SU-DHL-6 (cell line): Measurements from ENCODE around the gene ZMYND10.

ENCODE experiments used
- H2AFZ ChIP-seq: fragments of 200-600 bp; sonication (generic); 2 replicates; pipeline ENCODE4 v1.6.1; 2014; ENCODE audit warnings: low read depth, mild to moderate bottlenecking, moderate library complexity, mixed read lengths, antibody characterized with exemption, low read length; ENCODE audit not compliant: severe bottlenecking
- H3F3A ChIP-seq: fragments of 200-600 bp; shearing (Covaris generic); 2 replicates; pipeline ENCODE4 v1.6.0; 2016; ENCODE audit warnings: antibody characterized with exemption, mild to moderate bottlenecking; ENCODE audit not compliant: insufficient read depth
- H3K27ac ChIP-seq: fragments of 200-600 bp; sonication (generic); 2 replicates; pipeline ENCODE4 v1.5.1; 2016; ENCODE audit warnings: low read depth, mild to moderate bottlenecking, low read length, moderate library complexity, mixed read lengths
- H3K27me3 ChIP-seq: fragments of 200-600 bp; sonication (generic), shearing (Covaris generic); 2 replicates; pipeline ENCODE4 v1.6.0; 2014; ENCODE audit warnings: mild to moderate bottlenecking, low read length
- H3K36me3 ChIP-seq: fragments of 200-600 bp; sonication (generic); 2 replicates; pipeline ENCODE4 v1.6.1; 2014; ENCODE audit warnings: mild to moderate bottlenecking, low read length, mixed read lengths
- H3K4me2 ChIP-seq: fragments of 300-600, 200-600 bp; shearing (Covaris generic), sonication (generic); 2 replicates; pipeline ENCODE4 v1.6.0; 2014; ENCODE audit warnings: low read length, low read depth, mild to moderate bottlenecking; ENCODE audit not compliant: poor library complexity, severe bottlenecking
- H3K4me3 ChIP-seq: fragments of 200-600 bp; sonication (generic); 2 replicates; pipeline ENCODE4 v1.5.1; 2014; ENCODE audit warnings: antibody characterized with exemption, low read length, mild to moderate bottlenecking, mixed read lengths; ENCODE audit not compliant: insufficient read depth, poor library complexity, severe bottlenecking
- H3K79me2 ChIP-seq: fragments of 200-600 bp; sonication (generic); 2 replicates; pipeline ENCODE4 v1.6.1; 2014; ENCODE audit warnings: mild to moderate bottlenecking, low read length, moderate library complexity; ENCODE audit not compliant: insufficient read depth
- H3K9ac ChIP-seq: fragments of 200-600 bp; sonication (generic); 2 replicates; pipeline ENCODE4 v1.7.0; 2014; ENCODE audit warnings: mild to moderate bottlenecking, low read length
- H3K9me2 ChIP-seq: fragments of 200-600 bp; sonication (generic); replicated peaks from 2 replicates; pipeline ENCODE4 v1.6.1; 2014; ENCODE audit warnings: low read length; ENCODE audit not compliant: insufficient read depth
- H3K9me3 ChIP-seq: fragments of 200-600 bp; sonication (generic); 2 replicates; pipeline ENCODE4 v1.6.1; 2014; ENCODE audit warnings: low read length, mixed read lengths; ENCODE audit not compliant: insufficient read depth
- H4K20me1 ChIP-seq: fragments of 200-600 bp; sonication (generic); 2 replicates; pipeline ENCODE4 v1.6.1; 2014; ENCODE audit warnings: low read depth, mild to moderate bottlenecking, antibody characterized with exemption, low read length, moderate library complexity, mixed read lengths
- EZH2phosphoT487 ChIP-seq: fragments of 200-600 bp; sonication (generic), shearing (Covaris generic); conservative IDR thresholded peaks from 2 replicates; pipeline ENCODE4 v1.6.1; 2018; ENCODE audit warnings: mild to moderate bottlenecking, antibody characterized with exemption, low read length, moderate library complexity, mixed read lengths
- TF ChIP-seq, protein P1 (sequence below): fragments of 200-600 bp; sonication (generic); IDR thresholded peaks from one replicate; pipeline ENCODE4 v1.5.1; 2017; ENCODE audit warnings: antibody characterized with exemption, mild to moderate bottlenecking, low read length, moderate library complexity; ENCODE audit not compliant: insufficient read depth, poor library complexity, severe bottlenecking

The ZMYND10 gene

DNA sequence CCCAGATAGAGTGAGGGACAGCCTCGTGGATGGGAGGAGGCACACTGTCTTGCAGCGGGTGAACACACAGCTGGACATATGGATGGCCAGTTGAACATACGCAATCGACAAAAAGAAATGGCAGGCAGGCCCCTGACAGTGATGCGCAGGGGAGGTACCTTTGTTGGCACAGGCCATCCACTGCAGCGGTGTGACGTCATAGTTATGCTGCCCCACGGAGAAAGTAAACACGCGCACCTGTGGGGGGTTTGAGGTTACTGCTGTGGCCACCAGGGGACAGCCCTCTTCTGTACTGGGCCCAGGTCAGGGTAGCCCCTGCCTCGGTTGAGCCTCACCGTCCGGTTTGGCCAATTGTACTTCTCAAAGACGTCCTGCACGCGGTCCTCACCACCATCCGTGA lies 33.2 kb upstream of the ZMYND10 start:
- Histone ChIP-seq H2AFZ (no peak overlapping the region), H3K9me3 (no peaks in the 10 kb centered on the region), H3K36me3 (no peaks in the 10 kb centered on the region), H3F3A (no peaks in the 10 kb centered on the region), H3K9ac (no peak overlapping the region), H3K27me3 (no peaks in the 10 kb centered on the region), H3K27ac (no peak overlapping the region), H3K79me2 (no peaks in the 10 kb centered on the region), H3K9me2 (no peaks in the 10 kb centered on the region), H3K4me2 (no peak overlapping the region), H3K4me3 (no peak overlapping the region), H4K20me1 (no peaks in the 10 kb centered on the region)
- TF ChIP-seq EZH2phosphoT487: no peak
- TF ChIP-seq, protein P1, sequence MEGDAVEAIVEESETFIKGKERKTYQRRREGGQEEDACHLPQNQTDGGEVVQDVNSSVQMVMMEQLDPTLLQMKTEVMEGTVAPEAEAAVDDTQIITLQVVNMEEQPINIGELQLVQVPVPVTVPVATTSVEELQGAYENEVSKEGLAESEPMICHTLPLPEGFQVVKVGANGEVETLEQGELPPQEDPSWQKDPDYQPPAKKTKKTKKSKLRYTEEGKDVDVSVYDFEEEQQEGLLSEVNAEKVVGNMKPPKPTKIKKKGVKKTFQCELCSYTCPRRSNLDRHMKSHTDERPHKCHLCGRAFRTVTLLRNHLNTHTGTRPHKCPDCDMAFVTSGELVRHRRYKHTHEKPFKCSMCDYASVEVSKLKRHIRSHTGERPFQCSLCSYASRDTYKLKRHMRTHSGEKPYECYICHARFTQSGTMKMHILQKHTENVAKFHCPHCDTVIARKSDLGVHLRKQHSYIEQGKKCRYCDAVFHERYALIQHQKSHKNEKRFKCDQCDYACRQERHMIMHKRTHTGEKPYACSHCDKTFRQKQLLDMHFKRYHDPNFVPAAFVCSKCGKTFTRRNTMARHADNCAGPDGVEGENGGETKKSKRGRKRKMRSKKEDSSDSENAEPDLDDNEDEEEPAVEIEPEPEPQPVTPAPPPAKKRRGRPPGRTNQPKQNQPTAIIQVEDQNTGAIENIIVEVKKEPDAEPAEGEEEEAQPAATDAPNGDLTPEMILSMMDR: no peak

GRCh38 chr3:50378024-50378423 lies 32.5 kb upstream of the ZMYND10 start:
- Histone ChIP-seq H3K9me3 (no peaks in the 10 kb centered on the region), H2AFZ (no peak overlapping the region), H3K27ac (no peak overlapping the region), H3K79me2 (no peaks in the 10 kb centered on the region), H3F3A (no peaks in the 10 kb centered on the region), H3K27me3 (no peaks in the 10 kb centered on the region), H3K36me3 (no peaks in the 10 kb centered on the region), H3K9me2 (no peaks in the 10 kb centered on the region), H3K9ac (no peak overlapping the region), H3K4me3 (no peak overlapping the region), H4K20me1 (no peaks in the 10 kb centered on the region), H3K4me2 (no peak overlapping the region)
- TF ChIP-seq, protein P1: no peak

- Histone ChIP-seq H2AFZ (no peak overlapping the region), H3K36me3 (no peaks in the 10 kb centered on the region), H3F3A (no peaks in the 10 kb centered on the region), H3K9me2 (no peaks in the 10 kb centered on the region), H3K27ac (no peak overlapping the region), H3K4me3 (no peak overlapping the region), H3K79me2 (no peaks in the 10 kb centered on the region), H3K9me3 (no peaks in the 10 kb centered on the region), H4K20me1 (no peaks in the 10 kb centered on the region), H3K27me3 (no peaks in the 10 kb centered on the region), H3K4me2 (no peak overlapping the region), H3K9ac (no peak overlapping the region)
- no peak for TF ChIP-seq EZH2phosphoT487
- TF ChIP-seq, protein P1: no peak
Observed at GRCh38 chr3:50375258-50375931, 29.9 kb upstream of the ZMYND10 start.
